HG03097 (cell line): ENCODE data around the gene DCXR.
A peak's percentile ranks its signal among the peaks of the same experiment; 100 is the strongest.

ENCODE experiments used
- ATAC-seq: cut with Tn5 transposase; IDR thresholded peaks from one replicate; pipeline ENCODE4 v1.9.1; 2021; ENCODE audit not compliant: unreplicated experiment, low FRiP score

DCXR gene

DNA sequence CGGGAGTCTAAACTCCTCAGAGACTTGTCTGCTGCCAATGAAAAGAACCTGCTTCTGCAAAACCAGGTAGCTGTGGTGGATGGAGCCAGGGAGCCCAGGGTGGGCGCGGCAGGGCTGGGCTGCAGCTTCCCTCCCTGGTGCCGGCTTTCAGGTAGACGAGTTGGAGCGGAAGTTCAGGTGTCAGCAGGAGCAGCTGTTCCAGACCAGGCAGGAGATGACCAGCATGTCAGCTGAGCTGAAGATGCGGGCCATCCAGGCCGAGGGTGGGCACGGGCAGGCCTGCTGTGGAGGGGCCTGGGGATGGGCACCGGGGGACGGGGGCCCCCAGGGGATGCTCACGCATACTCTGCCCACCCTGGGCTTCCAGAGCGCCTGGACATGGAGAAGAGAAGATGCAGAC lies 9.3 kb downstream of the DCXR start:
- no peak for ATAC-seq

DNA sequence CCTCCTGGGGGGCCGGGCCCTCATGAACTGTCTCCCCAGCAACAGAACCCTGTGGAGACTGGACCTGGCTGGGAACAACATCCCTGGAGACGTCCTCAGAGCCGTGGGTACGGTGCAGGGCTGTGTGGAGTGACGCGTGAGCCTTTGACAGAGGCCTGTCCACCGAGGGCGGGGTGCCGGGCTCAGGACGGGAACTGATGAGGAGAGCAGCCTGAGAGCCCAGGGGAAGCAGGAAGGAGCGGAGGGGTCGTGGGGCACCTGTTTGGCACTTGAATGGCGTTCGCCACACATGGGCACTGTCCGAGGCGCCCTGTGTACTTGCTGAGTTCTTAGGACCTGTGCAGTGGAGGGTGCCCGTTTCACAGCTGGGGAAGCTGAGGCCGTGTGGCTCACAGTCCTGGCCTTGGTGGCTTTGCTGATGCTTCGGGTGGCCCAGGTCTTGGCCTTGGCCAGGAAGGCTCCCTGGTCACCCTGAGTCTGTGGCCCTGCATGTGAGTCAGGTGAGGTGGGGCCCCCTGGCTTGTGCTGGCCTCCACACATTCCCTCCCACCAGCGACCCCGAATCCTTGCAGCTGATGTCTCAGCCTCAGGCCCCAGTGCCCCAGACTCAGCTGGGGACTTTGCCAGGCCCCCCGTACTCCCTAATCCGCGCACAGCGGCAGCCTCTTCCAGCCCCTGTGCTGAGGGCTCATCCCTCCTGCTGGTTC lies 11.9 kb downstream of the DCXR start:
- ATAC-seq, result no peak

DNA sequence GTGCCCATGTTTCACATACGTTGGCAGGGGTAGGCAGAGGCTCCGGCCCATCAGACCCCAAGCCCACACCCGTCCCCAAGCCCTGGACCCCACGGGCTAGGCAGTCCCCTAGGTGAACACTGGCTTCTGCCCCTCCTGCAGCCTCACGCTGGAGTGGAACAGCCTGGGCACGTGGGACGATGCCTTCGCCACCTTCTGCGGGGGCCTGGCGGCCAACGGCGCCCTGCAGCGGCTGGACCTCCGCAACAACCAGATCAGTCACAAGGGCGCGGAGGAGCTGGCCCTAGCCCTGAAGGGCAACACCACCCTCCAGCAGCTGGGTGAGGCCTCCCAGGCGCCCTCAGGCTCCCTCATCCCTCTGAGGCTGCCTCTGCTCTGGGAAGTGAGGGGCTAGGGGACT lies 12.6 kb downstream of the DCXR start:
- no peak for ATAC-seq

- peak; percentile 13 for ATAC-seq
These were observed 13.9 kb downstream of the DCXR start for GRCh38 chr17:82023447-82024241.

GRCh38 chr17:82022981-82023446 lies 14.5 kb downstream of the DCXR start, which contains the start of gene LRRC45:
TSS of gene LRRC45 (plus strand) at chr17:82023305. CDS start at chr17:82023644, 339 bp downstream.
- peak; percentile 81 for ATAC-seq

DNA sequence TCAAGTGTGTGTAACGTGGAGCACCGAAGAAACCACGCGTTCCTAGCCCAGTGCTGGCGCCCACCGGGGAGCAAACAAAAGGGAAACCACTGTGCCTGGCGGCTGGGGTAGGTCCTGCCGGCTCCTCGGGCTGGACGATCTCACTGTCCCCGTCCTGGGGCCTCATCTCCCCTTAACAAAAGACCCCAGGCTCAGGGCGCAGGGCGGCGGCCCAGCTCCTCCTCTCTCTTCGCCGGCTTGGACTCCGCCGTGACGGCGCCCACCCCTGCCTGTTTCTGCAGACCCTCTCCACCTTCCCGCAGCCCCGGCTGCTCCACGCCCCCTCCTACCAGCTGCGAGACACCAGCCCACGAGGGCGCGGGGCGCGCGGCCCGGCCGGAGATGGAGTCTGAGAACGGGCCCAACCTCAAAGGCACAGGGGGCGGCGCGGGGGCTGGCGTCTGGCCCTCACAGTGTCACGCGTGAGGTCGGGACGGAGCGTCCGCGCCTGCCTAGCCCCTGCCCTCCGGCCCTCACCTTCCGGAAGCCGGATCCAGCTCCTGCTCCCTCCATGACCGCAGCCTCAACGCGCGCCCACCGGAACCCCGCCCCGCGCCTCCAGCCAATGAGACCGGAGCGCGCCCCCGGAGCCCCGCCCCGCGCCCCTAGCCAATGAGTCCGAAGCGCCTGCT lies 15.1 kb downstream of the DCXR start, which contains the start of gene CENPX:
CENPX (minus strand) TSS at position 569 of the 671 bp plus-strand sequence; CDS start at position 552, 17 bp downstream.
- no peak for ATAC-seq

GRCh38 chr17:82021900-82022309 lies 15.6 kb downstream of the DCXR start:
- no peak for ATAC-seq

DNA sequence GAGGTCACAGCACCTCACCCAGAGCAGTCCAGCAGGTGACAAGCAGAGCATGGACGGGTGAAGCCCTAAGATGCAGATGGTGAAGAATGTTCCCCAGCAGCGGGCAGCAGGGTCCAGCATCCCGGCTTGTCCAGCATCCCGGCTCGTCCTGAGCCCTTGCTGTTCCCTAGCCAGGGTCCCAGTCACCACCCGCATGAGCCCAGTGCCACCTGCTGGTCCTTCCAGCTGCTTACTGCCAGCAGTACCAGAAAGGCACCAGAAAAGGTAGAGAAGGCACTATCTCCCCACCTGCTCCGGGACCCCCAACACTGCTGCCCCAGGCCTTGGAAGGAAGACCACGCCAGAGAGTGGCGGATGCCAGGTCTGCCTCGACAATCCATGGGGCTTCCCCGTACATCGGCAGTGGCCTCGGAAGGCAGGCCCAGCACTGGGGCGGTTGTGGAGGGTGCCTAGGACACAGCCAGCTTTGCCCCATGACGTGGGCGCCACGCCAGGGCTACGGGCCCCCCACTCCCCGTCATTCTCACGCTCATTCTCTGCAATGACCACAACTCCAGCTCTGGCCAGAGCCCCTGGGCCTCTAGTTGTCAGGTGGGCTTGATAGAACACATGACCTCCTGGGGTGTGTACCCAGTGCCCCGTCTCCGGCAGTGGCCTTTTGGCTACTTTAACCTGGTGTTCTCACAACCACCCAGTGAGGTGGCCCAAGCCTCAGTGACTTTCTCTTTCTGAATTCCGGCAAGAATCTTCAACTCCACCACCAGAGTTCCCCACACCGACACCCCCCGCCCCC lies 16.2 kb downstream of the DCXR start:
- no peak for ATAC-seq

- ATAC-seq, result no peak
These were observed 16.9 kb downstream of the DCXR start for GRCh38 chr17:82020572-82021106.

DNA sequence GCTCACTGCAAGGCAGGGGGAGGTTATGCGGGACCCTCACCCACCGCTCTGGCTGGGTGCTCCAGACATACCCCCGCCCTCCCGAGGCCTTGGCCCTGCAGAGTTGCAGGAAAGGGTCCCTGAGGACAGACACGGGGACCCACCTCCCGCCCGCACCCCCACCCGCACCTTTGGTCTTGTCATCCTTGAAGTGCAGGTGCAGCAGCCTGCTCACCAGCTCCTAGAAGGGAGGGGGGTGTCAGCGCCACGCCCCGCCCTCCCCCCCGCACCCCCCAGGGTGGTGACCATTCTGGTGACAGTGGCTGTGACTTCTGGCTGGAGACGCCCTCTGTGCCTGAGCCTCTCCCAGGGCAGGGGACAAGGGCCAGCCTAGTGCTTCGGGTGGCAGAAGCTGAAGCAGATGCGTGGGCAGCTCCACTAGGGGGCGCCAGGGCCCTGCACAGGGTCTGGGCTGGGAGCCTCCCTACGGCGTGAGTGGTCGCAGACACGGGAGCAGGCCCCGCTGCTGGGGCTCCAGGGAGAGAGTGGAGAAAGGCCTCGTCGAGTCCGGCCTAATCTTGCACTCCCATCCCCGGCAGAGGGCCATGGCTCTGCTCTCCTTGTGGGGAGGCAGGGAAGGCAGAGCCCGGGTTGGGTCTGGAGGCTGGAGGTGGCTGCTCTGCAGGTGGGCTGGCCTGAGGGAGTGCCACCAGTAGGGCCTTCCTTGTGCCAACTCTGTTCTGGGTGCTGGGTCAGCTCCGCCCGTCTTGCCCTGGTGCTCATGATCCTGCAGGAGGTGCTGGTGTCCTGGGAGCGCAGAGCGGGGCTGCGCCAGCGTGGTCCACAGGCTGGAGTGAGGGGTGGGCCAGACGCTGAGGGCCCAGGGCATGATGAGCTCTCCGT lies 17.6 kb downstream of the DCXR start:
- no peak for ATAC-seq

DNA sequence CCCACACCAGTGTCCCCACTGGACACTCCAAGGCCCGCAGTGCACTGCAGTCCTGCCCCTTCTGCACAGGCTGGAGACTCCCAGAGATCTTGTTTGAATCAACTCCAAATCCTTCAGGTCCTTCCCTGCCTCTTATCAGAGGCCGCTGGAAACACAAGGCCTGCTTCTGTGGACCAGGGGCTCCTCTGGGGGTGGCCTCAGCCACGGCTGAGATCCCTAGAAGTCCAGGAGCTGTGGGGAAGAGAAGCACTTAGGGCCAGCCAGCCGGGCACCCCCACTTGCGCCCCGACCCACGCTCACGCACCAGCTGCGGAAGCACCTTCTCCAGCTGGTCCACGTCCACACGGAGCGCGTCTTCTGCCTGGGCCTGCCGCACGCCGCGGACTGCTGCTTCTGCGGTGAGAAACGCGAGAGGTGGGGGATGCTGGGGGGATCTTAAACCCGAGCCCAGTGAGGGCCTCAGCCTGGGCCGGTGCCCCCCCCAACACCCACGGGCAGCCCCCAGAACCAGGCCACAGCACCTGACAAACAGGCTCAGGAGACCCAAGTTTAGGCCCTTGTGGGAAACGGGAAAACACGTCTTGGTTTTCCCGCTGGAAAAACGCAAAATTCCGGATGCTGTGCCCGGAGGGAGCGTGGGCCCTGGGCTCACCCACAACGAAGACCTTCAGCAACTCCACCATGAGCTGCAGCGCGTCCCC lies 18.4 kb downstream of the DCXR start:
- no peak for ATAC-seq

- no peak for ATAC-seq
These were observed 19.1 kb downstream of the DCXR start for GRCh38 chr17:82018152-82018988.

DNA sequence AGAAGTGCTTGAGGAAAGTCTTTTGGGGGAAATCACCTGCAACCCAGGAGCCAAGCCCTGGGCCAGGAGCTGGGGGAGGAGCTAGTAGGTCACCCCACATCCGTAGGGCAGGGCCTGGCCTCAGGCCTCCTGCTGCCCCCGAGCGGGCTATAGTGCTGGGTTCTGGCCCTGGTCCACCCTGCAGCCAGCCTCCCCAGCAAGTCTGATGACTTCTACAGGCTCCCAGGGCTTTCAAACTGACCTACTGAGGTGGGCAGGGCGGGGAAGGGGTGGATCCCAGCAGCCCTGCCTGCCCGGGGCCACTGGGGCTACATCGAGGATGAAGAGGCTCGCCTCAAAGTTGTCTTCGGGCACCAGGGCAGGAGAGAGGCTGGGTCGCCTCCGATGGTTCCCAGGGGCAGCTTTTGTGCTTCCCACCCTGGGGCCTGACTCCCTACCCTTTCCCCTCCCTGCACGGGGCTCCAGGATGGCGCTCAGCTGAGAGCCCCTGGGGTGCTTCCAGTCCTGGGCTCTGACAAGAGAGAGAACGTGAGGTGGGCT lies 19.8 kb downstream of the DCXR start:
- ATAC-seq, result no peak

DNA sequence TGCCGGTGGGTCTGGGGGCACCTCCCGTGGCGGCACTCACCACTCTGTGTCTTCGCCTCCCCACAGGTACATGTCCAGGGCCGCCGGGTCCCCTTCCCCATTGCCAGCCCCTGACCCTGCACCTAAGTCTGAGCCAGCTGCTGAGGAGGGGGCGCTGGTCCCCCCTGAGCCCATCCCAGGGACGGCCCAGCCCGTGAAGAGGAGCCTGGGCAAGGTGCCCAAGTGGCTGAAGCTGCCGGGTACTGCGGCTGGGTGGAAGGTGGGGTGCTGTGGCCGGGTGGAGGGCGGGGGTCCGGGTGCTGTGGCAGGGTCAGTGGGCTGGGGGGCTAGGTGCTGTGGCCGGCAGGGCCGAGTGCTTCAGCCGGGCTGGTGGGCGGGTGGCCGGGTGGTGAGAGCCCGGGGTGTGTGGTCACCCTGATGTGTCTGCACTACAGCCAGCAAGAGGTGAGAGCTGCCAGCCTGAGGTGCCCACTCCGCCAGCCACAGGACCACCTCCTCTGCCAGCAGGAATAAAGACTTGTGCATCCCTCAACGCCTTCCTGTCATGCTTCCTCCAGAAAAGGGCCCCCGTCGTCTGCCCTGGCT lies 20.5 kb downstream of the DCXR start:
- no peak for ATAC-seq

GRCh38 chr17:82016061-82016874 lies 21.2 kb downstream of the DCXR start:
- no peak for ATAC-seq

DNA sequence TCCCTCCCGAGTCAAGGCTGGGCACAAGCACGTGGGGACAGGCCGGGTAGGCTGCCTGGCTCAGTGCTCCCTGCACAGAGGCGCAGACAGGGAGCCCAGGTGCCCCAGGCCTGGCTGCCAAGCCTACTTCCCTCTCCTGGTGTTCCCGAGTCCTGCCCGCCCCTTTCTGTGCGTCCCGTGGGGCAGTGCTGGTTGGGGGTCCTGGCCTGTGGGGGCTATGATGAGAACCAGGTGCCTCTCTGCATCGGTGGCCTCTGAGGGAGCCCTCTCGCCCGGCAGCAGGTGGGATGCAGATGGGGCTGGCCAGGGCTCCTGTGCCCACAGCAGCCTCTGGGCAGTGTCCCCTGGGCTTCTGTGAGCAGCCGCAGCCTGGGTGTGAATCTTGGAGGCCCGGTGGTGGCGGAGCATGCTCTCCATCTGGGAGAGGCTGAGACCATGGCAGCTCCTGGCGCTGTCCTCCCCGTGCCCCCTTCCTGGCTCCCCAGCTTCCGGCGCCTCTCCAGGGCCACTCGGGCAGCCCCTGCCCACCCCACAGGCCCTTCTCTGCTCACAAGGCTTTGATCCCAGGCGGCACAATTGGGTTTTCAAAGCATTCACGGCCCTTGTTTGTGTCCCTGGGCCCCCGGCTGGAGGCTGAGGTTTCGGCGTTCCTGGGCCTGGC lies 22.1 kb downstream of the DCXR start:
- no peak for ATAC-seq
